ENCODE measurements around the gene CFAP70.

- TF ChIP-seq, protein P1, sequence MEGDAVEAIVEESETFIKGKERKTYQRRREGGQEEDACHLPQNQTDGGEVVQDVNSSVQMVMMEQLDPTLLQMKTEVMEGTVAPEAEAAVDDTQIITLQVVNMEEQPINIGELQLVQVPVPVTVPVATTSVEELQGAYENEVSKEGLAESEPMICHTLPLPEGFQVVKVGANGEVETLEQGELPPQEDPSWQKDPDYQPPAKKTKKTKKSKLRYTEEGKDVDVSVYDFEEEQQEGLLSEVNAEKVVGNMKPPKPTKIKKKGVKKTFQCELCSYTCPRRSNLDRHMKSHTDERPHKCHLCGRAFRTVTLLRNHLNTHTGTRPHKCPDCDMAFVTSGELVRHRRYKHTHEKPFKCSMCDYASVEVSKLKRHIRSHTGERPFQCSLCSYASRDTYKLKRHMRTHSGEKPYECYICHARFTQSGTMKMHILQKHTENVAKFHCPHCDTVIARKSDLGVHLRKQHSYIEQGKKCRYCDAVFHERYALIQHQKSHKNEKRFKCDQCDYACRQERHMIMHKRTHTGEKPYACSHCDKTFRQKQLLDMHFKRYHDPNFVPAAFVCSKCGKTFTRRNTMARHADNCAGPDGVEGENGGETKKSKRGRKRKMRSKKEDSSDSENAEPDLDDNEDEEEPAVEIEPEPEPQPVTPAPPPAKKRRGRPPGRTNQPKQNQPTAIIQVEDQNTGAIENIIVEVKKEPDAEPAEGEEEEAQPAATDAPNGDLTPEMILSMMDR (IDR thresholded peaks at IDR 0.05): no peak
- TF ChIP-seq EP300 (IDR thresholded peaks at IDR 0.05; ENCODE audit: low read depth) (no peak), POLR2AphosphoS5 (IDR thresholded peaks at IDR 0.05) (no peak), POLR2A (IDR thresholded peaks at IDR 0.05) (no peak)
These were observed 153.6 kb downstream of the CFAP70 start for GRCh38 chr10:73205081-73205480.

All from transverse colon (tissue), 4 donors.